GM21825 (cell line): ENCODE data around the gene KCNMA1.

Experiments used
- ATAC-seq: cut with Tn5 transposase; IDR thresholded peaks from one replicate; pipeline ENCODE4 v1.9.1; 2021; ENCODE audit warnings: mild to moderate bottlenecking, moderate library complexity; ENCODE audit not compliant: unreplicated experiment

The KCNMA1 gene

DNA sequence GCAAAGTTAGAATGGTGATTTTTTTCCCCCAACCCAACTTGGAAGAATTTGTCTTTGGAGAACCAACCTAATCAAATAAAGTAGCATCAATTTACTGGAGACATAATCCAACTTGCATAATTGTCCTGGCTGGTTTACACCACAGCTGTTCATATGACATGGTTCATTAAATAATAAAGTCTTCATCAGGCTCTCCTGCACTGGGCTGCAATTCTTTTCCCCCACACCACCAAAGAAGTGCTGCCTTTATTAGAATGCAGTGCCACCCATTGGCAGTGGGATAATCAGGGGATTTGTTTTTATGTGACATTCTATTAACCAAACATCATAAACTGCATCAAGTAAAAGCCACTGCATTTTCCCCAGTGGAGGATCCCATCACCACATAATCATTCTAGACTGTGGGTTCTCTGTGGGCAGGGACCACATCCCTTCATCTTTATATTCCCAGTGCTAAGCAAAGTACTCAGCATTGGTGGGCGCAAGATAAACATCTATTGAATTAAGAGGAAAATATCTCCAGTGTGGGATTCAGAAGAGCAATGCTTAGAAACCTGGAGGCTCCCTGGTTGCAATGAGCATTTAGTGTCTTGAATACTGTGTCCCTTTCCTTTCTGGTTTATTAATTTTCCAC lies 322.0 kb downstream of the KCNMA1 start:
- no peak for ATAC-seq

DNA sequence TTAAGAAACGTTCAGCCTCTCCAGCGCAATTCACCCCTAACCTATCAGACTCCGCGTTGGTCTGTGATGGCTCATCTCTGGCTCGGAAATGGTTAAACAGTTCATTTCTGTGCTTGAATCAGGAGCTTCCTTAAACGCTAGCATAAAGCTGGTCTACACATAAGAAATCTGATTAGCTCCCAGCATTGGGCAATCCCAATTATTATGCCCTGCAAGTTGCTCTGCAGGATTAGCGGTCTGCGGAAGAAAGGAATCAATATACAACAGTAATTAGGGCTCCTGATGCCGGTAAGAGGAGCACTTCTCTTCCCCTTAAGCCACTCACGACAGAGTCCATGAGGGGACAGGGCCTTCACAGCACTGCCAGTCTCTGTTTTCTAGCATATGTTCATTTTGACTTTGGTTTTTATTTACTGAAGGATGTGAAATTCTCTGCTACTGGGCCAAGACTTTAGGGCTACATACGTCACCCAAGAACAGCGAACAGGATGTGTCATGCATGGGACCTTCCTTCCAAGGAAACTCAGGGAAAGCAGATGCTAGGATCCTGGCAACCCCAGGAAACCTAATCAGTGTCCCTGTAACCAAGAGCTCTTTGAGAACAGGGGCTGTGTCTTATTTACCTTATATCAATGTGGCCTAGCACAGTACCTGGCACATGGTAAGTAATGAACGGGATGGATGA lies 324.4 kb downstream of the KCNMA1 start:
- no peak for ATAC-seq

DNA sequence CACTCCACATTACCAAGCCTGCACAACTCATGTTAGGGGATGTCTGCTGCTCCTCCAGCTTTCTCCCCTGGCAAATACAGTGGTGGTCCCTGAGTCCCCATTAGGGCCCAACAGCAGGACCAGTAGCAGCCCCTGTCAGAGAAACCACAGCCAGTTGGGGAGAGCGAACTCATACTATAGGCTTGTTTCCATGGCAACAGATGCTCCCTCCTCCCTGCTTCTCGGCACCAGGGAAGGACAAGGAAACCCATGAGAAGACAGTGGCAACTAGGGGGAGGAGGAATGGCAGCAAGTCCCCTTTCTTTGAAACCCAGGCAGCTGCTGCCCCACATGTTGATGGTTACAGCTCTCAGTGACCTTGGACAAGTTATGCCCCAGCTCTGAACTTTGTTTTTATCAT lies 326.4 kb downstream of the KCNMA1 start:
- ATAC-seq = no peak

DNA sequence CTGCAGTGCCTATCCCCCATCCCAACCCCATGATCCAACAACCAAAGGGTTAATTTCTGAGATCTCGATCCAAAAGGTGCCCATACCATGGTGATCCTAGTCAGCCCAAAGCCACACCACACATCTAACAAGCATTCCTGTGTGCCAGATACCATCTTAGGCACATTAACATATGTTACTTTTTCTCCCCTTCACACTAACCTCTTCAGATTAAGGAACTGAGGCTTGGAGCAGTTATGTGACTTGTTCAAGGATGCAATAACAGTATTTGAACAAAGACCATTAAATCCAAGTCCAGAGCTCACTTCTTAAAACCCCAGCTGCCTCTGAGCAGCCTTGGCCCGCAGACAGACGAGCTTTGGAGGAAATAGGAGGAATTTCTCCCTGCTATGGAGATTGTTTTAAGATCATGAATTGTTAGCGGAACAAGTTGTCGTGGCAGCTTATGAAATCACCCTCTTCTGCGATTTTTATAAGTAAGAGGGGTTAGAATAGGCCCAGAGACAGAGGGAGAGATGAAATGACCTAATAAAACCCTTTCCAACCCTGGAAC lies 327.2 kb downstream of the KCNMA1 start:
- no peak for ATAC-seq

DNA sequence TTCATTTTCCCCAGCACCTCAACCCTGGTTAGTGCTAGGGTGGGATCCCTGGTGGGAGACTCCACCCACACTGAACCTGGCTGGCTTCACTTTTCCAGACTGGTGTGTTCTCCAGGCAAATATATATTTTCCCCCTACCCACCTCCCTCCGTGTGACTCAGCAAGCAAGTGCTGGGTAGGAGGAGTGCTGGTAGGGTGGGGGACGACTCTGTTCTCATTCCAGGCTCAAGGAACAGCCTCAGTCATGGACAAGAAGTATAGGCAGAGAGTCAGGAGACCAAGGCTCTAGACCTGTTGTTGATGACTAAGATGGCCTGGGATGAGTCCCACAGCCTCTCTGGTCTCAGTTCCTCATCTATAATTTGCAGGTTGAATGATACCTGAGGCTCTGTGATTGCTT lies 328.1 kb downstream of the KCNMA1 start:
- ATAC-seq = no peak

DNA sequence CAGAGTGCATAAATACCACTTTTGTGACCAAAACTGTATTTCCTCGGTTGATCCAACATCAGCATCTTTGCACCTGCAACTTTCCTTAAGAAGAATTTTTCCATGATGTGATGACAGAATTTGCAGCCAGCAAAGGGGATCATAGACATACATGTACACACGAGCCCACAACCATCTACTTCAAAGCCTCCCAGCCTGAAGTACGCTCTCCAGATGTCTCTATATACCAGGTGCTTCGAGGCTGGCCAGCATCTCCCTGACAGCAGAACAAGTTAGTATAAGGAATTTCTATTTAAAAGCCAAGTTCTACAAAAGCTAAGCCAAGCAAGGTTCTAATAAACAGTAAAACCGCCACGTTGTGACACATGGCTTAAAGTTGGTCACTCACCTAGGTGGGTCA lies 328.5 kb downstream of the KCNMA1 start:
- no peak for ATAC-seq

DNA sequence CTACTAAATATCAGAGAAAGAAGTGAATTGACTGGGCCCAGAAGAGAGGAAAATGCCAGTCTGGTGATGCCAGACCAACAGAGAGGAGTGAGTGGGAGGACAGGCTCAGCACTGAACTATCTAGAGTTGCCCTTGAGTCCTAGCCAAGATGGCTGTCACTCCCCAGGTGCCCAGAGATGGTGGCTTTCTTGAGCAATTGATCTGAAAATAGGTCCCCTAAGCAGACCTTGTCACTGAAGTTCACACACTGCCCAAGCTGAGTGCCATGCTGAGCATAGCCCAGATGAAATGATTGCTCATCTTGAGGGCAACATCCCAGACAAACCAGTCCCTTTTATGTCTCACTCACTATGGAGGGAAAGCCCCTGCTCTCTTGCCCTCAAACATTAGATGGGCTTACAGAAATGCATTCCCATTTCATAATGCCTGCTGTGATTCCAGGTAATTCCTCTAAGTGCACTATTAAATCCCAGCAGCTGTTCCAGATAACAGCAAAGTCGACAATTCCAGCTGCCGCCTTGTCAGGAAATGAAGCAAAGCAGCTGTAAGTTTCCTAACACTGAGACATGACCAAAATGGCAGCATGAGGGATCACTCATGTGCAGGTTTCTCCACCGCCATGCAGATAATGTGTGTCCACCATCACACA lies 329.4 kb downstream of the KCNMA1 start:
- no peak for ATAC-seq

DNA sequence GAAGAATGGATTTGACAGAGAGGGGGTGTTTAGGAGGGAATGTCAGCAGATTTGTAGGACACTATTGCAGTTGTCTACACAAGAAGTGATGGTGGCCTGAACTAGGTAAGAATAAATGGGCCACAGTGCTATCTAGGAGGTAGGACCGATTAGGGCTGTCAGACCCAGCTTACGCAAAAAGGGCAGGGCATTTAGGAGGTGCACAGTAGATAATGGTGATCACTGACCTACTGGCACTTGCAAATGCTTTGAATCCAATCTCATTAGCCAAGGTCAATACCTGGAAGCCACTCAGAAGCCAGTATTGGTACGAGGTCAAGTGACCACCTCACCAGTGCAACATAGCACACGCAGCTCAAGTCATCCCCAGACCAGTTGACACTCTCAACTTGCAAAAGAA lies 330.9 kb downstream of the KCNMA1 start:
- ATAC-seq = no peak

DNA sequence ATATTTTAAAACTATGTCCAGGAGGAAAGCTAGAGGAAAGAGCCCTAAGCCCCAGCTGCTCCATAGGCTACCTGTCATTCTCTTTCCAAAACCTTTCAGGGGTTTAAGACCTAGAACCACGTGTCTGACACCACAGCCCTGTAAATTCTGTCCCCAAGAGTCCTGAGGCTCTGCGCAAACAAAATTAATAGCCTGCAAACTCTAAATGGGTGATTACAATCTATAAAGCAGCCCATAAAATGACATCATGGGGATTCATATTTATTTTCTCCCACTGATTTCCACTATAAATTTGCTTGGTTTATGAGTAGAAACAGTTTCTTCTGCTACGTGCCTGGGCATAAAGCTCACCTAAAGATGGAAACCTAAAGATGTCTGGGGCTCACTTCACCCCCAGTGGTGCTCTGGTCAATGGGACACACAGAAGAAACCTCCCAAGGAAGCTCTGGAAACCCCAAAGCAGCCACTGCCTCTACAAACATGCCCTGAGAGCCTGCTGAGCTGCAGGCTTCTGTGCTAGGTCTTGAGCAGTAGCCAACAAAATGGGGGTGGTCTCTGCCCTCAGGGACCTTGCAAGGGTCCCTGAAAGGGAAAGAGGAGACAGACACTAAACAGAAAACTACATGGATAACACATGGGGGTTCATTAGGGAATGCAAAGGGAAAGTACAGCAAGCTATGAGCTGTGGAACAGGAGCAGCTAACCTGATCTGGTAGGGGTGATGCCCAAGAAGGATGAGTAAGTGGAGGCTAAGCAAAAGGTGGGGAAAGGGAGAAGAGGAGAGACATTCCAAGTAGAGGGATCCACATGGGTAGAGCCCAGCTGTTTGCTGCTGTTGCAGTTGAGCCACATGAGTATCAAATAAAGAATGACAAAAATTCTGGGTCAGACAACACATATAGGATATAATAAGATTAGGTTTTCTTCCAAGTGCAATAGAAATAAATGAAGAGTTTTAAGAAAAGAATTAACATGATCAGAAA lies 331.7 kb downstream of the KCNMA1 start:
- ATAC-seq = no peak

DNA sequence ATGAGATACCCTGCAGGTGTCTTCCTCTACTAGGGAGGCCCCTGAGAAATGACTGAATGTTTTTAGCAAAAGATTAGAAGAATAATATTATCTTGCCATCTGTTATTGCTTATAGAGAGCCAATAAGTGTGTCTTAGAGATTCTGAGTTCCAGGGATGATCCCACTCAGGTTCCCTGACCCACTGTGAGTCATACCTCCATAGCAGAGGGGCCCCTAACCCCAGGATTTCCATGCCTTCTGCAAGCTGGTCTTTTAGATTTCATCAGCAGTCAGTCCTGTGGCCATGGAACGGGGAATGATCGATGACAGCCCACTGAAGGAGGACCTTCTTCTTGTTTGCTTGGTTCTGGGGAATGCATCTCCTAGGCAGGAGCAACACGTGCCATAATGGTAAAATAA lies 333.4 kb downstream of the KCNMA1 start:
- no peak for ATAC-seq

DNA sequence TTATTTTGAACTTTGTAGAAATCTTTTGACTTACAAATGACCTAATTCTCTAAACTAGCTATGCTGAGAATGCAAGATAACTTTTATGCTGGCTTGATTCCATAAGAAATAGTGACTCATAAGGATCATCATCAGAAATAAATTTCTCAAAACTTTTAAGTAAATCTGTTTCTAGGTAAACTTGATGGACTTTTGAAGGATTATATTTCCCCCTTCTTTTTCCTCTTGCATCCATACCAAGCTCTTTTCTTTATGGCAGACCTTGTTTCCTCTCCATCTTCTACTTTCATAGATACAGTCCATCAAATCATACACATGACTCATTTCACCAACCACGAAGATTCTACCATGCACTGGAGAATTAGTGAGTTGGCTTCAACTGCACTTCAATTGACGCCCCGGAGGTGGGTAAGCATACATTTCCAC lies 336.3 kb downstream of the KCNMA1 start:
- ATAC-seq = no peak

DNA sequence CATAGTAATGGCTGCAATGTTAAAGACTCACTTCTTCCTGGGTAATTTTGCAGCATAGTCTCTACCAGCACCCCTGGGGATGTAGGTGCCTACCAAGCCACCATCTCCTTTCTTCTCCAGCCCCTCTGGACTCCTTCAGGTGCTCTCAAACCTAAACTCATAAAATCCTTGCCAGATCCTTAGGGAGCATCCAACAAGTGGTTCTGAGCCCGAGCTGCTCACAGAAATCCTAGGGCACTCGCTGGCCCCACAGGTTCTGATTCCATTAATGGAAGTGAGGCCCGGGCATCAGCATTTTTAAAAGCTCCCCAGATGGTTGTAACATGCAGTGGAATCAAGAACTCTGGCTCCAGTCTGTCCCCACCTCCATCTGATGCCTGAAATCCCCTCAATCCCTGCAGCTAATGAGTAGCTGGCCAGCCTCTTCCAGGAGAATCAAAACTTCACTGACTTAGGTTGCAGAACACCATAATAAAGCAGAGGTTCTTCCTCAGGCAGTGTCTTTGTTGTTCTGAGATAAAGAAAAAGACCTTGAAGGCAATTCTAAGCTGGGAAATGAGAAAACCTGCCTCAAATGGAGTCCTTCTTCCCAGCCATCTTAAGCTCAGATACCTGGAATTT lies 336.8 kb downstream of the KCNMA1 start:
- no peak for ATAC-seq

DNA sequence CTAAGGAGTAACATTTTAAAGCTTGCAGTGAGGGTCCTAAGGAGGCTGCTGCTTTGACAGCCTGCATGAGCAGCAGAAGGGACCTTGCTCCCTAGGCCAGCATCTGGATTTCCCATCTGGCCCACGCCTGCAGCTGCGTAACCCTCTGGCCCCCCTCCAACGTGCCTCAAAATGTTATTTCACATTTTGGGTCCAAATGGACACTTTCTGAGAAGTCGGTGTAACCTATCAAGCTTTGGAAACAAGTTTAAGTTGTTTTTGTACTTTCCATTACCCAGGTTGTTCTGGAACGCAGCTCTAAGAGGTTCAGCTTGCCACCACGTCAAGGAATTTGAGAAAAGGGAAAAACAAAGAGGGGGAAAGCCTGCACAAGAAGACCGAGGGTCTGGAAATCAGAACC lies 338.3 kb downstream of the KCNMA1 start:
- no peak for ATAC-seq

DNA sequence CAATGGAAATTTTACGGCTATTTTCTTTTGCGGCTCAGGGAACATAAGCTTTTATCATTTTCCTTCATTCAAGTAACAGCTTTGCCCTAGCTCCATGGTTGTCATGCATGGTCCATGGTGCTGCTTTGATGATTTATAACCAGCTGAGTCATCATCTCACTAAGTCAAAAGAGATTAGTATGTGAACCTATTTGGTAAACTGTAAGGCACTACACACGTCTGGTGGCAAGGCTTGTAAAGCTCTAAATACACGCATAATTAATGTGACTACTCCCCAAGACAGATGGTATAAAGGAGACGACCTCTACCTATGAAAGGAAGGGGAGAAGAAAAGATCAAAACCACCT lies 340.2 kb downstream of the KCNMA1 start:
- no peak for ATAC-seq

DNA sequence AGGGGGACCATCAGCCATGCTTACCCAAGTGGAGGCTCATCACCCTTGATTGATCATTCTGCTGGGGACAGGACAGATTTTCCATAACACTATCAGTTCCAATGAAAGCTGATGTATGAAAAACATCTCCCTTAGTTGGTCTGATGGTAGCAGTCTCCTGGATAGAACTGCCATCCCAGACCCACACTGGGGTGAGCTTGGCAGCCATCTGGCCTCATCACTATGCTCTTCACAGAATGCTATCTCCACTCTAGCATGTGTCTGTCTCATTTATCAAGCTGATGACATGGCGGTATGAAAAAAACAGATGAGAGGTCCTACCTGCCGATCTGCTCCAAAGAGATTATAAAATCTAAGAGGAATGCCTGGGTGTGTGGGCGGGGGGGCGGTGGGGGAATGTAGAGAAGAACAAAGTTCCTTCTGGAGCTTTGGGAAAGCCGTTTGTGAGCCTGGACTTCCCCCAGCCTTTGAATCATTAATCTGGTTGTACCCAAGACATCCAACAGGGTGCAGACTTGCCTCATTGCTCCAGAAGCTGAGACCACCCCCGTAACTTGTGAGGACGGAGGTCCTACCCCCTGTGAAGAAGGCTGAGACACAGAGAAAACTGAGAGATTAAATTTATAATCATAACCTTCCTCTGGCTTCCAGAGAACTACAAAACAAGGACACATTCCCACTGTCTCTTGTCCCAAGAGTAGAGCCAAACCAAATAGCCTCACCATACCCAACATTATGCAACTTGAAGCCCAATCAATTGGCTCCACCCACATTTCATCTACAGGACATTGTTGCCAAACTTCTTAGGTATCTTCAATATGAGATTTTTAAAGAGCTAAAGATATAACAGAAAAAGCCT lies 340.8 kb downstream of the KCNMA1 start:
- no peak for ATAC-seq

DNA sequence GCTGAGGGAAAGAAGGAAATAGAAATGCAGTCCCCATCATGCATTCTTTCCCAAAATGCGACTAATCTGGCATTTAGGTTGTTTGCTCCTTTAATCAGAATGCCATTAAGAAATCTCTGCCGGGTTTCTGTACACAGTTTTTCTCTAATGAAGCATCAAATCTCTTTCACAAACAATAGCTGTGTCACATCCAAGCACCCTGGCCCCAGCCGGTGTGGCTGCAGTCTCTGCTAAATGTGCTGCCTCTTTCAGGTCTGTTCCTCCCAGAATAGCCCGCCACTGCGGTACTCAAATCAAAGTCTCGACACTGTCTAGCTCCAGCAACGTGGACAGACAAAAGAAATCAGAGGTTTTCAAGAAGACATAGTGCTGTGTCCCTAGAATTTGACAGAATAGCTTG lies 343.8 kb downstream of the KCNMA1 start:
- ATAC-seq = no peak

DNA sequence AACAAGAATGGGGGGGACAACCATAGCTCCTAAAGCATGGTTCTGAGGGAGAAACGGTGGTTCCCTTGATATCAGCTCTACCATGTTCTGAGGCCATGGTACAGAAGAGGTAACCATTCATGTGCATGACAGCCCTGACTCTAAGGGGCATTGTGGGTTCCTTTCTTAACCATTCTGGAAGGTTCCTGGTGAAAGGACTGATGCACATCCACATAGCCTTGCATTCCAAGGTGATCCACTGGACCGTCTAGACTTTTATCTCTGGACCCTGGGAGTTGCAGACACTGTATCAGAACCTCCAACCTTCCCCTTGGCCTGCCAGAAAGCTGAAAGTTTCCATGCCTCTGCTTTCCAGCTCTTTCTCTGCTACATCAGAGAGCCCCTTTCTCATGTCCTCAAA lies 344.3 kb downstream of the KCNMA1 start:
- ATAC-seq = no peak

DNA sequence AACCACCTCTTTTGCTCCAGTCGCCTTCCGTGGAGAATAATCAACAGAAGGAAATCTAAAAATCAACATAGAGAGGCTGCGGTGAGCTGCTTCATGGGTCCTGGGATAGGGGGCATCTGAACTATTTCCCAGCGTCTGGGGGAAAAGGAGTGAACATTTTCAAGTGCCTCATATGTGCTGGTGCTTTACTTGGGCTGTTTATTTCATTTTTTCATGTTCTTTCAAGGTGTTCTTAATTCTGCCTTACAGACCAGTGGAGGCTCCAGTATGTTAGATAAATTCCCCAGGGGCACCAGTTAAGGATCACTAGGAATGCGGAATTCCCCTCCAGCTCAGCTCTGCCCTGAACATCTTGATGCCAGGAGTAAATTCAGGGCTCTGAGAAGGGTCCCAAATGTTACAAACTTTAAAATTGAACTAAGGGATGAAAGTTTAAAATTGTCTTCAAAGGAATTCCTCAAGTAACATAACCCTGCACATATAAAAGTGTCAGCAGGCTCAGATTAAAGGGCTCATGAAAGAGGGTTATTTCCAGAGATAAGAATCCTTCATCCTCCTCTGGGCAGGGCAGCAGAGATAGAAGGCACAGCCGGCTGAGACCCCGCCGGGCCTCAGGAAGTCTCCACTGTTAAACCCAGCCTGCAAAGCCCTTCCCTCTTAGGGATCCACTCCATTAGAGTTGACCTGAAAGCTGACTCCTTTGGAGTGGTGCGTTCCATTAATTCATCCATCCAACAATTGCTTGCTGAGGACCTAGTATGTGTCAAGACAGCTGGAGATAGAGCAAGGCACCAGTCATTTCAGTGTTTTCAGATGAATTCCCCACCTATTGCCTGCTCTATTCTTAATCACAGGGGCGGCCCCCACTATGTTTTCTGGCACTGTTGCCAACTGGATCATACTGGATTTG lies 345.8 kb downstream of the KCNMA1 start:
- no peak for ATAC-seq
